Measurements from ENCODE around the gene STX17.

Gene STX17

DNA sequence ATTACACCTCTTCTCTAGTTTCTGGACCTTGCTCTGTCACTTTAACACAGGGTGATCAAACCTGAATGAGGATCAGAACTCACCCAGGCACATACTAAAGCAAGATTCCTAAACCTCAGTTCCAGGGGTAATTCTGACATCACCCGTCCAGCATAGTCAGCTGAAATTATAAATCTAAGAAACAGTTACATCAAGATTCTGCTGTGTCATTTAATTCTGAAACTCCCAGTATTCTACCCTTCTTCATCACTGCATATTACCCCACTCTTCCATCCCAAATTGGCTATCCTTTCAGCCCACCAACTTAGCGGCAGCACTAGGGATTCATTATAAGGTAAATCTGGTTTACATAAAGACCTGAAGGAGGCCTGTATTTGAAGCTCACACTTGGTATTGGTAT is 64.0 kb downstream of the STX17 start:
- TF ChIP-seq, protein P1, sequence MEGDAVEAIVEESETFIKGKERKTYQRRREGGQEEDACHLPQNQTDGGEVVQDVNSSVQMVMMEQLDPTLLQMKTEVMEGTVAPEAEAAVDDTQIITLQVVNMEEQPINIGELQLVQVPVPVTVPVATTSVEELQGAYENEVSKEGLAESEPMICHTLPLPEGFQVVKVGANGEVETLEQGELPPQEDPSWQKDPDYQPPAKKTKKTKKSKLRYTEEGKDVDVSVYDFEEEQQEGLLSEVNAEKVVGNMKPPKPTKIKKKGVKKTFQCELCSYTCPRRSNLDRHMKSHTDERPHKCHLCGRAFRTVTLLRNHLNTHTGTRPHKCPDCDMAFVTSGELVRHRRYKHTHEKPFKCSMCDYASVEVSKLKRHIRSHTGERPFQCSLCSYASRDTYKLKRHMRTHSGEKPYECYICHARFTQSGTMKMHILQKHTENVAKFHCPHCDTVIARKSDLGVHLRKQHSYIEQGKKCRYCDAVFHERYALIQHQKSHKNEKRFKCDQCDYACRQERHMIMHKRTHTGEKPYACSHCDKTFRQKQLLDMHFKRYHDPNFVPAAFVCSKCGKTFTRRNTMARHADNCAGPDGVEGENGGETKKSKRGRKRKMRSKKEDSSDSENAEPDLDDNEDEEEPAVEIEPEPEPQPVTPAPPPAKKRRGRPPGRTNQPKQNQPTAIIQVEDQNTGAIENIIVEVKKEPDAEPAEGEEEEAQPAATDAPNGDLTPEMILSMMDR (IDR thresholded peaks at IDR 0.05), result no peak
- Histone ChIP-seq H3K36me3 (peaks cover 8 to 50% (median 16%) of the 10 kb centered on the region in 3 donors), H3K4me3 (no peak overlapping the region), H3K27me3 (no peaks in the 10 kb centered on the region), H3K27ac (no peak overlapping the region), H3K4me1 (no peaks in the 10 kb centered on the region), H3K9me3 (no peaks in the 10 kb centered on the region)
- DNase-seq, result no peak
- intact Hi-C loops (cut with DNase I; ENCODE audit: low total_unique reads), result no loop called here

DNA sequence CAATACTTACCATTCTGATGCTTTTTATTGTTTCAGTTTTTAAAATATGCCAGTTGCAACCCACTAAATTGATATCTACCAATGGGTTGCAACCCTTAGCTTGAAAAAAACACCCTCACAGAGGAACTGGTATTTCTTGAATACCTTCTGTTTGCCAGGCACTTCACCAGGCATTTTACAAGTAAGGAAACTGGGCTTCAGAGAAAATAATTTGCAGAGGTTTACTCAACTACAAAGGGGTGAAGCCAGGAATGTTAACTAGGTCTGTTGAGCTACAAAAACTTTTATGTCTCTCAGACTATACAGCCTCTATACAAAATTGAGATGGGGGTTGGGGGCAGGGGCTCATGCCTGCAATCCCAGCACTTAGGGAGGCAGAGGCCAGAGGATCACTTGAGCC is 65.0 kb downstream of the STX17 start:
- intact Hi-C loops (cut with DNase I; ENCODE audit: low total_unique reads), result no loop called here
- Histone ChIP-seq H3K4me1 (no peaks in the 10 kb centered on the region), H3K4me3 (no peak overlapping the region), H3K27ac (no peak overlapping the region), H3K27me3 (no peaks in the 10 kb centered on the region), H3K9me3 (no peaks in the 10 kb centered on the region), H3K36me3 (peaks cover 8 to 45% (median 16%) of the 10 kb centered on the region in 3 donors)
- no peak for DNase-seq
- TF ChIP-seq, protein P1 (IDR thresholded peaks at IDR 0.05), result no peak

DNA sequence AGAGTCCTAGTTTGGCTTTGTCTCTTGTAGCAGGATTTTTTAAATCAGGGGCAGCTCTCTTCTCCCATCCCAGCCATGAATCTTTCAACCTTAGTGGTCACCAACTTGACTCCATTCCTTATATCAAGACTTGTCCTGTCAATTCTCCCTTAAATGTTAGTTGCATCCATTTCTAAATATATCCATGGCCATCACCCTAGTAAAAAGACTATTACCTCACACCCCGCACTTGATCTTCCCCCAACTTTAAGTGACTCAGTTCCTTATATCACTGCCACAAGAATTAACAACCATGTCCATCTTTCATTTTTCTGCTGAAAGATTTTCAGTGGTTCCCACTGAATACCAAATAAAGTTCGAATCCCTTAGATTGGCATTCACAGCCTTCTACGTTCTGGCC is 67.0 kb downstream of the STX17 start:
- Histone ChIP-seq H3K27me3 (no peaks in the 10 kb centered on the region), H3K36me3 (peaks cover 6 to 35% (median 11%) of the 10 kb centered on the region in 3 donors), H3K27ac (no peak overlapping the region), H3K4me3 (no peak overlapping the region), H3K9me3 (no peaks in the 10 kb centered on the region), H3K4me1 (no peaks in the 10 kb centered on the region)
- no peak for DNase-seq
- intact Hi-C loops (cut with DNase I; ENCODE audit: low total_unique reads), result no loop called here
- TF ChIP-seq, protein P1 (IDR thresholded peaks at IDR 0.05), result no peak

DNA sequence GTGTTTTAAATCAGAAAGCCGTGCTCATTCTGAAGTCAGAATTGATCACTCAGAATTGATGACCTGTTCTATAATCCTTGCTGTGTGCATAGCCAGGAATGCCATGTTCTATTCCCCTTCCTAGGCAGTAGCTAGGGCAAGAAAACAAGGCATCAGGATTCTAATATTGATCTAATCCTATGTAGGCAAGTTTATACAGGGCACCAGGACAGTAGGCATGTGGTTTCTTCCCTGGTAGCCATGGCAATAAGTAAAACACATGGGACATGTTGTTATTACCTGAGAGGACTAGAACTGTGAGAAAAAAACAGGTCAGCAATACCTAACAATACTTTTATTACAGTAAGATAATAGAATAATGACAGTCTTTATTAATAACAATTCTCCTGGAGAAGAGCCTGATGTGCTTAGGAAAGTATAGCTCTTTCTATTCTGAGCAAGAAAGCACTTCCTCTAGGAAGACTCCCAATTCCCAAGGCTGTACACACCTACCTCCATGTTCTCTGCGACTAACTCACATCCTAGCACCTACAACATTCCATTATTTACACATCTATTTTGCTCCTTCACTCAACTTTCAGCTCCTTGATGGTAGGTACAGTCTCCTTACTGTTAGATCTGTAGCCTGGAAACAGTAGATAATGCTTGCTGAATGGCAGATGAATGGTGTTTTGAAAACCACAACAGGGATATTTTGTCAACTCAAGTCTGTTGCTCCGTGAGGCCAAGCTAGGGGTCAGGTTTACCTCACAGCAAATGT is 70.8 kb downstream of the STX17 start:
- no peak overlapping the region for H3K4me3 ChIP-seq
- H3K36me3 ChIP-seq, result peaks cover 0 to 11% (median 10%) of the 10 kb centered on the region in 3 donors
- H3K27ac ChIP-seq, result no peak overlapping the region
- H3K9me3 ChIP-seq, result no peaks in the 10 kb centered on the region
- no peak for DNase-seq
- TF ChIP-seq, protein P1 (IDR thresholded peaks at IDR 0.05), result no peak
- no peaks in the 10 kb centered on the region for H3K27me3 ChIP-seq
- intact Hi-C loops (cut with DNase I; ENCODE audit: low total_unique reads), result no loop called here
- no peaks in the 10 kb centered on the region for H3K4me1 ChIP-seq

DNA sequence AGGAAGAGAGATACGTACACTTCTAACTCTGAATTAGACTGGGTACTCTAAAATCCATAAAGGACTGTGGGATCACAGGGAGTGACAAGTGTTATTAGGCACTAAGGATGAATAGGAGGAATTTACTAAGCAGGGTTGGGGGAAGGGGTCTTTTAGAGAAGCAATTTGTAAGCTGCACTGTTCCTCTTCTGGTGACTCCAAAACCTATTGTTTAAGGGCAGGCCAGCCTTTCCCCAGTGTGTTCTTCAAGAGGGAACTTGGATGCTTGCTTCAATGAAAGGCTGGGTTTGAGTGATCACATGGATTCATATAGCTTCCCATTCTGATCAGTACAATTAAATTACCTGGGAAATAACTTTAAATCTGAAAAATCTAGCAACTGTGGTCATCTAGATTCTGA is 71.8 kb downstream of the STX17 start:
- intact Hi-C loops (cut with DNase I; ENCODE audit: low total_unique reads), result no loop called here
- Histone ChIP-seq H3K9me3 (no peaks in the 10 kb centered on the region), H3K4me3 (no peak overlapping the region), H3K27ac (no peak overlapping the region), H3K4me1 (no peaks in the 10 kb centered on the region), H3K36me3 (peaks cover 0 to 11% (median 10%) of the 10 kb centered on the region in 3 donors), H3K27me3 (no peaks in the 10 kb centered on the region)
- TF ChIP-seq, protein P1 (IDR thresholded peaks at IDR 0.05), result no peak
- DNase-seq, result no peak
